T-helper 1 cell treated with Interleukin-12 subunit alpha and Interleukin-12 subunit beta and Interleukin-4 antibody, amounts not matched to agents 30 μg/mL and 1 μg/mL, for 36 hours (primary cell): Measurements from ENCODE around the gene ADD1.
A peak's percentile ranks its signal among the peaks of the same experiment; 100 is the strongest.

ENCODE experiments used
- H3K27ac Mint-ChIP-seq: one replicate; pipeline ENCODE4 v1.8.0; 2021; ENCODE audit warnings: mild to moderate bottlenecking, mixed read lengths
- H3K27me3 Mint-ChIP-seq: one replicate; pipeline ENCODE4 v1.8.0; 2021; ENCODE audit warnings: low read depth, mixed read lengths
- H3K36me3 Mint-ChIP-seq: one replicate; pipeline ENCODE4 v1.8.0; 2021; ENCODE audit warnings: low read depth, mixed read lengths
- H3K4me1 Mint-ChIP-seq: one replicate; pipeline ENCODE4 v1.8.0; 2021; ENCODE audit warnings: low read depth, mixed read lengths
- H3K4me3 Mint-ChIP-seq: one replicate; pipeline ENCODE4 v1.8.0; 2021; ENCODE audit warnings: mild to moderate bottlenecking, moderate library complexity, mixed read lengths
- H3K9me3 Mint-ChIP-seq: one replicate; pipeline ENCODE4 v1.8.0; 2021; ENCODE audit warnings: mixed read lengths

Gene ADD1

DNA sequence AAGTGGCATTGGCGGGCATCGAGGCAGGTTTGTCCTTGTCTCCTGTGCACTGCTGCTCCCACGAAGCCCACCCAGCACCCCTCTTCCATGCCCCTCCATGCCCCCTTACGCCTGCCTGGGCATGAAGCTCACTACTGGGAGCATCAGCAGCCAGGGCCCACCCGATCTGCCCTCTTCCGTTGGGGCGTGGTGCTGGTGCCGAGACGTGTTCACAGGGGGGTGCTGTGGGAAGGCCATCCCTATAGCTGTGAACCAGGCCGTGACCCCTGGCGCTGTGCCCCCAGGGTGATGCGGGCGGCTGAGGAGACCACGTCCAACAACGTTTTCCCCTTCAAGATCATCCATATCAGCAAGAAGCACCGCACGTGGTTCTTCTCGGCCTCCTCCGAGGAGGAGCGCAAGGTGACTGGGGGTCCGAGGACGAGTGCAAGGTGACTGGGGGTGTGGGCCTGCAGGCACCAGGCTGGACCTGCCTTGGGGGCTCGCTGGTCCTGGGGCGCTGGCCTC, 19.3 kb upstream of the ADD1 start:
- Mint-ChIP-seq H3K27ac (no peak overlapping the region), H3K9me3 (no peaks in the 10 kb centered on the region), H3K36me3 (peaks cover 26% of the 10 kb centered on the region), H3K4me1 (peaks cover 7% of the 10 kb centered on the region), H3K4me3 (no peak overlapping the region), H3K27me3 (no peaks in the 10 kb centered on the region)

DNA sequence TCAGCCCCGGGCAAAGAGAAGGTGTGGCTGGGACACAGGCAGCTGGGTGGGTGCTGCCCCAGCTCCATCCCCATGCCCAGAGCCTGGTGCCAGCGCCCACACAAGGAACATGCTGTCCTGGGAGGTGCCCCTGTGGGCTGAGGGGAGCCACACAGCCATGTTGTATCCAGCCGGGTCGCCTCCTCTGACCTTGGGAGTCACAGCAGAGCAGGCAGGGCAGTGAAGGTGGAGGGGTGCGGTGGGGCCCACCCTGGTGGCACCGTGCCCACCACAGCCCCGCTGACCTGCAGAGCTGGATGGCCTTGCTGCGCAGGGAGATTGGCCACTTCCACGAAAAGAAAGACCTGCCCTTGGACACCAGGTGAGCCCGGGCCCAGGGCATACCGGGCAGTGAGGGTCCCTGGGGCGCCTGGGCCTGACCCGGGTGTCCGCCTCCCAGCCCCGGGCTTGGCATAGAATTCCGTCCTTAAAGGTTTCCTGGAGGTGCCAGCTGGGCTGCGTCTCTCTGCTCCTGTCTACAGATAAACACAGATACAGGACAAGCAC, 18.7 kb upstream of the ADD1 start:
- H3K36me3 Mint-ChIP-seq = peaks cover 23% of the 10 kb centered on the region

DNA sequence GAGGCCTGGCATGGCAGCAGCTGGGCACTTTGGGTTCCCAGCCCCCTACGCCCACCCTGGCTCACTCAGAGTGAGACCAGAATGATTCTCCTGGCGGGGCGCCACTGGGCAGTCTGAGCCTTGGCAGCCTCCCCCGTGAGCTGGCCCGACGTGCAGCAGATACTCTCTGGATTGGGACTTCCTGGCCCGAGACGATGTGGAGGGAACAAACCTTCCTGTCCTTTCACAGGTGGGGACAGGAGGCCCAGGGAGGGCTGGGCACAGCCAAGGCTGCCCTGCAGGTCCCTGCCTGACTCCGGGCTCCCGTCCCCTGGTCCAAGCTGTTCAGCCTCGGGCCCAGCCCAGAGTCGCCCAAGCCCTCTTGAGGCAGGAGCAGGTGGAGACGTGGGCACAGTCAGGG, 17.9 kb upstream of the ADD1 start:
- Mint-ChIP-seq H3K9me3 (no peaks in the 10 kb centered on the region), H3K27ac (no peak overlapping the region), H3K4me1 (peaks cover 2% of the 10 kb centered on the region), H3K4me3 (no peak overlapping the region), H3K36me3 (peaks cover 22% of the 10 kb centered on the region), H3K27me3 (no peaks in the 10 kb centered on the region)

More for the DNA sequence above, 18.7 kb upstream of the ADD1 start:
- Mint-ChIP-seq H3K27ac (no peak overlapping the region), H3K27me3 (no peaks in the 10 kb centered on the region), H3K4me1 (peaks cover 2% of the 10 kb centered on the region), H3K4me3 (no peak overlapping the region), H3K9me3 (no peaks in the 10 kb centered on the region)

DNA sequence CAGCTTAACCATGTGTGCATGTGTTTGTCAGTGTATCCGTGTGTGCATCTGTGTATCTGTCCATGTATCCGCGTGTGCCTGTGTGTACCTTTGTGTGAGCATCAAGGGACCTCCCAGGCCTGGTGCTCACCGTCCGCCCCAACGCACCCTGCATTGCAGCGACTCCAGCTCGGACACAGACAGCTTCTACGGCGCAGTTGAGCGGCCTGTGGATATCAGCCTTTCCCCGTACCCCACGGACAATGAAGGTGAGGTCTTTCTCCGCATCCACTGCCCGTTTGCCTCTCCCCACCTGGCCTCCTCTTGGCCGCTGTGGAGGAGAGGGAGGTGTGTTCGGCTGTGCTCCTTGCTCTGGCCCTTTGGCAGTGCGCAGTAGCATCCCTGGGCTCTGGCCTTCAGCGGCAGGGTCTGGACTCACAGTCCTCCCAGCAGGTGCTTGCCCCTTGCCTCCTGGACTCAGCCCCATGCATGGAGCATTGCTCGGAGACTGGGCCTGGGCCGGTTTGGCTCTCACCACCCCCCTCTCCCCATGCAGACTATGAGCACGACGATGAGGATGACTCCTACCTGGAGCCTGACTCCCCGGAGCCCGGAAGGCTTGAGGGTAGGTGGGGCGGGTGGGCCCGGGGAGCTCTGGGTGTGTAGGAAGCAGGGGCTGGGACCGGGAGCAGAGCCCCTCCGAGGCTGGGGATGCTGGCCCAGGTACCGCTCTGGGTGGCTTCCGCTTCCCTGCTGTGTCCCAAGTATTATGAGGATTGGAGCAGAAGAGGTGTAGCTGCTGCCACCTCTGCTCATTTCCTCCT, 16.4 kb upstream of the ADD1 start:
- Mint-ChIP-seq H3K9me3 (no peaks in the 10 kb centered on the region), H3K4me3 (no peak overlapping the region), H3K36me3 (peaks cover 22% of the 10 kb centered on the region), H3K4me1 (peaks cover 2% of the 10 kb centered on the region), H3K27ac (no peak overlapping the region), H3K27me3 (no peaks in the 10 kb centered on the region)

DNA sequence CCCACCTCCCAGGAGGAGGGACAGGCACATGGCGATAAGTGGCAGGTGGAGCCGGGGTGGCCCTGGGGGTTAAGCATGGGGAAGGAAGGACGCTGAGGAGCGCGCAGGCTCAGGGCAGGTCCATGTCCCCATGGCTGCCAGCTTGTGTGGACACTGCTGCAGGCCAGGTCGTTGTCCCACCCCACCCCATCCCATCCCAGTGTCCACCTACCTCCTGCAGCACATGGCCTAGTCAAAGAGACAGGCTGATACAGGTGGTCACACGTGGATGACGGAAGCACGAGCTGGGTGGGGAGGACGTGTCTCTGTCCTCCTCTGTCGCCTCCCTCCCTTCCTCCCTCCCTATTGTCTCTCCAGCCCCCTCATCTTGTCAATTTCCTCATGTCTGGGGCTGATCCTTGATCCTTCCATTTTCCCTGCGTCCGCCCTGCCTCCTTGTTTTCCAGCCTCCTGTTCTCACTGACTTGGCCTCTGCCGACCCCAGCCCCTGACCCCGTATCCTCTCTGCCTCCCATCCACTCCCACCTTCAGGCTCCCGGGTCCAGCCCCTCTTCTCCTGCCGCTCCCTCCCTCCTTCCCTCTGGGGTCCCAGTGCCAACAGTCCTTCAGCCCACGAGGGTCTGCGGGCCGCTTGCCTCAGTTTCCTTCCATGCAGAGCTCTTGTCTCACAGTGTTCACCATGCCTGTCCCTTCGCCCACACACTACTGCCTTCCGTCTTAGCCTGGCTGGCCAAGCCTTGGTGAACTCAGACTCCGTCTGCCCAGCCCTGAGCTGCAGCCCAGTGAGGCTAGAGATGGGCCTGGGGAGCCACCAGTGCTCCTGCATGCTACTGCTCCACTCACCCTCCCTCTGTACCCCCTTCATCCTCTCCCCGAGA, 15.5 kb upstream of the ADD1 start:
- H3K27me3 Mint-ChIP-seq = no peaks in the 10 kb centered on the region
- H3K27ac Mint-ChIP-seq = no peak overlapping the region
- peaks cover 25% of the 10 kb centered on the region for H3K36me3 Mint-ChIP-seq
- H3K4me3 Mint-ChIP-seq = no peak overlapping the region
- no peaks in the 10 kb centered on the region for H3K9me3 Mint-ChIP-seq
- H3K4me1 Mint-ChIP-seq = peaks cover 2% of the 10 kb centered on the region

DNA sequence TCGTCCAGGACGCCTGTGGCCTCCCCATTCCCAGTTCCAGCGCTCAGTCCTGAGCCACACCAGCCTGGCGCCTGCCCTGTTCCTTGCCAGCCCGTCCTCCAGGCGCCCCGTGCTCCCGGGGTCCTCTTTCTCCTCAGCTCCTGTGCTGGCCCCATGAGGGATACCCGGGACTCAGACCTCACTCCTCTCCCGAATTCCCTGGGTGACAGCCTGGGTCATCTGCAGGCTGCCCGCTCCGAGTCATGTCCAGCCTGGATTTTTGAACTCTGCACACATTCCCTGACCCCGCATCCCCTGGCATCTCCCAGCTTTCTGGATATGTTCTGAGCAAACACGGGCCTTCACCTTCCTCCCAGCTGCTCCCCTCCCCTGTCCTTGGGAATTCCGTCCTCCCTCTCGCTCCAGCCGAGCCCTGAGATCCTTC, 14.9 kb upstream of the ADD1 start:
- Mint-ChIP-seq H3K9me3 (no peaks in the 10 kb centered on the region), H3K27ac (no peak overlapping the region), H3K36me3 (peaks cover 30% of the 10 kb centered on the region), H3K27me3 (no peaks in the 10 kb centered on the region), H3K4me3 (no peak overlapping the region), H3K4me1 (peaks cover 2% of the 10 kb centered on the region)

DNA sequence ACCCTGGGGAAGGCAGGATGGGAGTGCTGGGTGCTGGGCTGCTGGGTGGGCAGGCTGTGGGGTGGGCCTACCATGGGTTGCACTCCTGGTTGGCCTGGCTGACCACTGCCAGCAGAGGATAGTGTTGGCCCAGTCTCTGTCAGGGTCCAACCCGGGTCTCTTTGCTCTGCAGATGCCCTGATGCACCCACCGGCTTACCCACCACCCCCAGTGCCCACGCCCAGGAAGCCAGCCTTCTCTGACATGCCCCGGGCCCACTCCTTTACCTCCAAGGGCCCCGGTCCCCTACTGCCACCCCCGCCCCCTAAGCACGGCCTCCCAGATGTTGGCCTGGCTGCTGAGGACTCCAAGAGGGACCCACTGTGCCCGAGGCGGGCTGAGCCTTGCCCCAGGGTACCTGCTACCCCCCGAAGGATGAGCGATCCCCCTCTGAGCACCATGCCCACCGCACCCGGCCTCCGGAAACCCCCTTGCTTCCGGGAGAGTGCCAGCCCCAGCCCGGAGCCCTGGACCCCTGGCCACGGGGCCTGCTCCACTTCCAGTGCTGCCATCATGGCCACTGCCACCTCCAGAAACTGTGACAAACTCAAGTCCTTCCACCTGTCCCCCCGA, 14.2 kb upstream of the ADD1 start:
- Mint-ChIP-seq H3K4me3 (no peak overlapping the region), H3K9me3 (no peaks in the 10 kb centered on the region), H3K36me3 (peaks cover 28% of the 10 kb centered on the region), H3K27me3 (no peaks in the 10 kb centered on the region), H3K4me1 (peaks cover 2% of the 10 kb centered on the region), H3K27ac (no peak overlapping the region)

DNA sequence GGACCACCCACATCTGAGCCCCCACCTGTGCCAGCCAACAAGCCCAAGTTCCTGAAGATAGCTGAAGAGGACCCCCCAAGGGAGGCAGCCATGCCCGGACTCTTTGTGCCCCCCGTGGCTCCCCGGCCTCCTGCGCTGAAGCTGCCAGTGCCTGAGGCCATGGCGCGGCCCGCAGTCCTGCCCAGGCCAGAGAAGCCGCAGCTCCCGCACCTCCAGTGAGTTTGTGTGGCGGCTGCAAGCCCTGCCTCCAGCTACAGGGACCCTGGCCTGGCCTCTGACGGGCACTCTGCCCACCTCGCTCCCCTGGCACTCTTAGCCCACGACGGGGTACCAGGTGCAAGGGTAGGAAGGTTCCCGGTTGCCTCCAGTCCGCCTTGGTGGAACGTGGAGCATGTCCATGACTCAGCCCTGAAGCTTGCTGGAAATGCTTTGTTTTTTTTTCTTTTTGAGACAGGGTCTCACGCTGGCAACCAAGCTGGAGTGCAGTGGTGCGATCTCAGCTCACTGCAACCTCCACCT, 13.7 kb upstream of the ADD1 start:
- Mint-ChIP-seq H3K36me3 (peaks cover 26% of the 10 kb centered on the region), H3K9me3 (no peaks in the 10 kb centered on the region), H3K4me1 (peaks cover 6% of the 10 kb centered on the region), H3K27me3 (no peaks in the 10 kb centered on the region), H3K27ac (no peak overlapping the region), H3K4me3 (no peak overlapping the region)

DNA sequence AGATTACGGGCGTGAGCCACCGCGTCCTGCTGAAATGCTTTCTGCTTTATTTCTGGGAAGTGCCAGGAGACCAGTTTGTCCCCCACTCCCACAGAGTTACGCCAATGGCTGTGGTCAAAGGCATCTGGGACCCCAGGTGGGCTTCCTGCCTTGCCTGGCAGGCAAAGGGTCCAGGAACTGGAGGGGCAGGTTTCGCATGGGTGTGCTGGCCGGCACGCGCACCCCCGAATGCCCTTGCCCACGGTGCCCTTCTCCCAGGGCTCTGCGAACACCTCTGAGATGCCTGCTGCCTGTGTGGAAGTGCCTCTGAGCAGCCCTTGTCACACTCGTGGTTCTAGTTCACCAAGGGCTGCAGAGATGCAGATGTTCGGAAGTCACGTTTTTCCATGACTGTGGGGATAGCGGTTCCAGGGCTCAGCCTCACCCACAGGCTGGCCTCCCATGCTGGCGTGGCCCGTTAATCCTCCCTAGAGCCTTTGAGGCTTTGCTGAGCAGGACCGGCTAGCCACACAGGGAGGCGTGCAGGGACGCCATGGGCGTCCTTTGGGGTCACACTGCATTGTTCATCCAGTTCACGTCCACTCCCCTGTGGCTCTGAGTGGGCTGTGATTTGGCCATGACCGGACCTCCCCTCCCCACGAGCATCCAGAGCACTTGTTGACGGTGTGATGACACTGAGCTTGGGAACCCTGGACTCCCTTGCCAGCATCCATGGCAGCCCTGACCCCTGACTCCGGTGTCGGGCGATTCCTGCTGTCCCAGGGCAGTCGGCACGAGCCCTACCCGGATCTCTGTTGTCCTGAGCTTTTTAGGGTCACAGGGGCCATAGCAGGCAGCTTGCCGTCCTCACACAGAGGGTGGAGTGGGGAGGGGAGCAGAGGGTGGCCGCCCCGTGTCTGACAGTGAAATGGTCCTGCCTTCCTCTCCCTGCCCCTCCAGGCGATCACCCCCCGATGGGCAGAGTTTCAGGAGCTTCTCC, 12.7 kb upstream of the ADD1 start:
- H3K4me3 Mint-ChIP-seq = no peak overlapping the region
- H3K9me3 Mint-ChIP-seq = no peaks in the 10 kb centered on the region
- peaks cover 21% of the 10 kb centered on the region for H3K36me3 Mint-ChIP-seq
- H3K27me3 Mint-ChIP-seq = no peaks in the 10 kb centered on the region
- H3K27ac Mint-ChIP-seq = no peak overlapping the region
- peaks cover 11% of the 10 kb centered on the region for H3K4me1 Mint-ChIP-seq

DNA sequence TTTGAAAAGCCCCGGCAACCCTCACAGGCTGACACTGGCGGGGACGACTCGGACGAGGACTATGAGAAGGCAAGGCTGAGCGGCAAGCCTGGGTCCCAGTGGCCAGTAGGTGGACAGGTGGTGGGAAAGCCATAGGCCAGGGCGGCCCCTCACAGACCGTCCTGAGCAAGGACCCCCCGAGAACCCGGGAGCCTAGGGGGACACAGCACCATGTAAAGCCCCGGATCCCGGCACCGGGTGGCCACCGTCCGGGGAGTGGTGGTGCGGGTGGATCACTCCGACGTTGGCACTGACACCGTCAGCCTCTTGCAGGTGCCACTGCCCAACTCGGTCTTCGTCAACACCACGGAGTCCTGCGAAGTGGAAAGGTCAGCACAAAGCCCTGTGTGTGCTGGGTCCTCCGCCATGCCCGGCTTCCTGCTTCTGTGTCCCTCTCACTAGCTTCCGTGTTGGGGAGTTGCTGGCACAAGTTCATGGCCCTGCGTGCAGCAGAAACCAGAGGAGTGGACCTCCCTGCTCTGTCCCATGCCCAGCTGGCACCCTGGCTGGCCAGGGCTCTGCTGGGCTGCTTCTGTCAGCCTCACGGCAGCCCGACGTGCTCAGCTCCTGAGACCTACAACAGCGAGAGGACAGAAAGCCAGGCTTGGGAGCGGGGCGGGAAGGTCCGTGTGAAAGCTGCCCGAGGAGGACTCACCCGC, 11.9 kb upstream of the ADD1 start:
- H3K4me1 Mint-ChIP-seq = peaks cover 9% of the 10 kb centered on the region

DNA sequence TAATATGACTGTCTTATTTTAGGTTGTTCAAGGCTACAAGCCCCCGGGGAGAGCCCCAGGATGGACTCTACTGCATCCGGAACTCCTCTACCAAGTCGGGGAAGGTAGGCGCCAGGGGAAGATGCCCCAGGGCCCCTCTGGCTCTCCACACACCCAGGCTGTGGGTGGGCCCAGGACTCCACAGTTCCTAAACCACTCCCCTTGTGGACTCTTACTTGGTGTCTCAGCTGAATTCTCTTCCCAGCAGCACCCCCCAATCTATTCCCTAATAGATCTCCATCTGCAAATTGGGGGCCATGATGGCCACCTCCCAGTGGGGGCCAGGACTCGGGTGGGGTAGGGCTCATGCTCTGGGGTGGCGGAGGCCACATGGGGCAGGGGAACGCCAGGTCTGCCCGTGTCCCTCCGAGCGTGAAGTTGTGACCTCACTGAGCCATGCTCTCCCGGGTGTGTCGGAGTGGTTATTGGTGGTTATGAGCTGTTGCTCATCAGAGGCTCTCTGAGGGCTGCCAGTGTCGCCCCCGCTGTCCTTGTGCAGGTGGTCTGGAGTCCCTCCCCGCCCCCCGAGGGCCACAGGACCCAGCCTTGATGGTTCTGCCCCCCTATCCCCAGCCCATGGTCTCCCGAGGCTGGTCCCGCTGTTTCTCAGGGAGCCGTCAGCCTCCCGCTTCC, 11.2 kb upstream of the ADD1 start:
- Mint-ChIP-seq H3K9me3 (no peaks in the 10 kb centered on the region), H3K4me1 (peaks cover 14% of the 10 kb centered on the region), H3K27me3 (no peaks in the 10 kb centered on the region), H3K27ac (peak overlapping the region; percentile 26), H3K36me3 (peaks cover 15% of the 10 kb centered on the region), H3K4me3 (no peak overlapping the region)

More for the DNA sequence above, 11.9 kb upstream of the ADD1 start:
- H3K27me3 Mint-ChIP-seq = no peaks in the 10 kb centered on the region
- H3K9me3 Mint-ChIP-seq = no peaks in the 10 kb centered on the region
- no peak overlapping the region for H3K4me3 Mint-ChIP-seq
- no peak overlapping the region for H3K27ac Mint-ChIP-seq
- H3K36me3 Mint-ChIP-seq = peaks cover 16% of the 10 kb centered on the region

DNA sequence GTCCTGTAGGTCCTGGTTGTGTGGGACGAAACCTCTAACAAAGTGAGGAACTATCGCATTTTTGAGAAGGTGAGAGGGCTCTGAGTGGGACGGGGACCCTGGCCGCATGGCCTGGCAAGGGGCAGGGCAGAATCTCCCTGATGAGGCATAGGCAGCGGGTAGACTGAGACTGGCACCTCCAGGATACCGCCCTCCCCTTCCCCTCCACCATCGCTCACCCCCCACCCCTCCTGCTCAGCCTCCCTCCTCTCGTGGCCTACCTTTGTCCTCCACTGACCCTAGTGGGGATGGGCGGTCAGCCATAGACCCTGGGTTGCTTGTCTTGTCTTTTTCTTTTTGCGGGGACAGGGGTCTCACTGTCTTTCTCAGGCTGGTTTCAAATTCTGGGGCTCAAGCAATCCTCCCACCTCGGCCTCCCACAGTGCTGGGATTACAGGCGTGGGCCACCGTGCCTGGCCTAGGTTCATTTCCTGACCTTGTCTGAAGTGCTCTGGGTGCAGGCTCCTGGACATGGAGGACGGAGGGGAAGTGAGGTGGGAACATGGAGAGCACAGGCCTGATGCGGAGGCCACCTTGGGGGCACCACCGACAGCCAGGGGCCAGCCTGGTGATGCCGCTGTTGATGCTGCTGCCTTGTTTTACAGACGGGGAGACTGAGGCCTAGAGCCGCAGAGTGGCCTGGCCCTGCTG, 10.5 kb upstream of the ADD1 start:
- Mint-ChIP-seq H3K36me3 (peaks cover 17% of the 10 kb centered on the region), H3K4me3 (no peak overlapping the region), H3K27me3 (no peaks in the 10 kb centered on the region), H3K4me1 (peaks cover 20% of the 10 kb centered on the region), H3K9me3 (no peaks in the 10 kb centered on the region), H3K27ac (no peak overlapping the region)
